ENCODE measurements around the gene BCO2.
"Not testable (repeated sequence)": the region's sequence is repeated elsewhere in the genome, so short reads cannot be mapped to it uniquely, and the experiment has no call there.

Gene BCO2

GRCh38 chr11:112166562-112166961, 8.8 kb upstream of the BCO2 start:
- DNase-seq (ENCODE audit: insufficient read length, low spot score), result no peak
- FAIRE-seq, result peak; percentile 9

- no peak for DNase-seq (ENCODE audit: insufficient read length, low spot score)
These were observed 8.2 kb upstream of the BCO2 start, which contains the start of gene TEX12 for GRCh38 chr11:112167145-112167544. TEX12 (plus strand) TSS chr11:112167372; CDS start chr11:112169269, 1,897 bp downstream.

DNA sequence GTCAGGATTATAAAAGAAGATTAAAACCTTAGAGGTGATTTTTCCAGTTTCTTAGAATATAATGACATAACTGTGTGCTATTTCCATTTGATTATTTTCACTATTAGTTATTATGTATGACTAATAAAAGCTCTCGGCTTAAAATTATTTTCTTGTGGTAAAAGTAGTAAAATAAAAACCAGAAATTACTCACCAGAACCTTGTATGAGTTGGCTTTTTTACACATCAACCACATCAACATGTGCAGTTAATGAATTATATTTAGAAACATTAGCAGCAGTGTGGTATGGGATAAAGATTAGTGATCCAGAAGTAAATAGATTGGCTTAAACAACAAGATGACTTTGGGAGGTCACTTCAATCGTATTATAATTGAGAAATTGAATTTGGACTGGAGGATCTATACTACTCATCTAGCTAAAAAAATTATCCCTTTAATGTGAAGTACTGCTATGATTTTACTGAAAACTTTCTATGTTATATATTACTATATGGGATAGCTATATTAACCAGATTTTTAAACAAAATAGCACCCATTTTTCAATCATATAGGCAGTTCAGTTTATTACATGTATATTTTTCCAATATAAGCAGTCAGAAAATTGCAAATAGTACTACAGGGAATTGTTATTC, 2.8 kb upstream of the BCO2 start:
- no peak for FAIRE-seq
- no peak for DNase-seq (ENCODE audit: insufficient read length, low spot score)

More at GRCh38 chr11:112167145-112167544, 8.2 kb upstream of the BCO2 start, which contains the start of gene TEX12:
- FAIRE-seq, result no peak

DNA sequence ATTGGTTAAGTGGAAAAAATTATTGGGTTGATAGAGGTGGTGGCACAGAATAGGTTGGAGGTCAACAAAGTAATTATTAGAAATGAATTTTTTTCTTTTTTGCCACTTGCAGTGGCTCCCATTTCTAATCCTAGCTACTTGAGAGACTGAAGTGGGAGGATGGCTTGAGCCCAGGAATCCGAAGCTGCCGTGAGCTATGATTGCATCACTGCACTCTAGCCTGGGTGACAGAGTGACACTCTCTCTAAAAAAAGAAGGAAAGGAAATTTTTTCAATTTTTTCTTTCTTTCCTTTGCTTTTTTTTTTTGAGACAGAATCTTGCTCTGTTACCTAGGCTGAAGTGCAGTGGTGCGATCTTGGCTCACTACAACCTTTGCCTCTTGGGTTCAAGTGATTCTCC, 2.2 kb upstream of the BCO2 start:
- no peak for FAIRE-seq
- no peak for DNase-seq (ENCODE audit: insufficient read length, low spot score)

DNA sequence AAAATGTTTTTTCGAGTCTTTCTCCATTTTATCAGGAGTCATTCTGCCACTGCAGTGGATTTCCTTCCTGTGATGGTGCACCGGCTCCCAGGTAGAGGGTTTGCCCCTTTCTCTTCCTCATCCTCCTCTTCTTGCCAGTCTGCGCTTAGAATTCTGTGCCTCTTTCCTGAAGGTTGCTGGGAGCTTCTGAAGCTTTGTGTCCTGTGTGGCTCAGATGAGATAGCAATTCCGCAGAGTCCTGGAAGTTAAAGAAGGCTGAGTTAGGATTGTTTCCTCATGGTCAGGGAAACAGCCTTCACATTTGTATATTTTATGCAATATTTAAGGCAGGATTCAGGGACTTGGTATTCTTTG, 264 bp downstream of the BCO2 start:
- no peak for DNase-seq (ENCODE audit: insufficient read length, low spot score)
- FAIRE-seq, result no peak

DNA sequence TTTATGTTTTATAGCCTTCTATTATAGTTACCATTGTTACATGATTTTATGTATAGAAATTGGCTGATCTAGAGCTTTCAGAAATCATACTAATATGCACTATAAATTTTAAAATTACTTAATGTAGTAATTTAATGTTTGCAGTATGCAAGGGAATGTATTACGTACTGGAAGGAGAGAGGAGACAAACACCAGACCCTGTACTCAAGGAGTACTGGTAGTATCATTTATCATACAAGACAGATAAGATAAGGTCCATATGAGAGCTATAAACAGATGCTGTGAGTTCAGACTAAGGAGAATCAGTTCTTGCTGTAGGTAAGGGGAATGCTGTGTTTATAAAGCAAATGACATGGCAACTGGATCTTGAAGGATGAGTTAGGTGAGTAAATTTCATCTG, 765 bp downstream of the BCO2 start:
- FAIRE-seq (peak; percentile 28), DNase-seq (ENCODE audit: insufficient read length, low spot score) (no peak)

GRCh38 chr11:112177589-112177988, 2.3 kb downstream of the BCO2 start:
- FAIRE-seq (no peak), DNase-seq (ENCODE audit: insufficient read length, low spot score) (no peak)

GRCh38 chr11:112178428-112178827, 3.1 kb downstream of the BCO2 start:
- no peak for FAIRE-seq

DNA sequence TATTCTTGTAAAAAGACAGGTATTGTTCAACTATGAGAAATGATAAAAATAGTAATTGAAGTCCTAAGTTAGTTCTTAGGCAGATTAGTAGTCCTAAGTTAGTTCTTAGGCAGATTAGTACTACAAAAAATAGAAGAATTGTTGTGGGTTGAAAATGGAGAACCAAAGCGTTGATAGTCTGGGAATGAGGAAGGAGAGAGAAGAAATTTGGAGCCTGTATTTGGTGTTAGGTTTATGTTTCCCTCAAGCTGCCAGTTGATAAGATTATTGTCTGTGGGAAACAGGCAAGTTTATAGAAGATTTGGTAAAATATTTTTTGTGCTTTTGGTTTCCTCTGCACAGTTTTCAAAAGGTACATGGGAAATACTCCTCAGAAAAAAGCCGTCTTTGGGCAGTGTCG, 3.6 kb downstream of the BCO2 start:
- no peak for DNase-seq (ENCODE audit: insufficient read length, low spot score)
- FAIRE-seq, result no peak

More at GRCh38 chr11:112178428-112178827, 3.1 kb downstream of the BCO2 start:
- no peak for DNase-seq (ENCODE audit: insufficient read length, low spot score)

DNA sequence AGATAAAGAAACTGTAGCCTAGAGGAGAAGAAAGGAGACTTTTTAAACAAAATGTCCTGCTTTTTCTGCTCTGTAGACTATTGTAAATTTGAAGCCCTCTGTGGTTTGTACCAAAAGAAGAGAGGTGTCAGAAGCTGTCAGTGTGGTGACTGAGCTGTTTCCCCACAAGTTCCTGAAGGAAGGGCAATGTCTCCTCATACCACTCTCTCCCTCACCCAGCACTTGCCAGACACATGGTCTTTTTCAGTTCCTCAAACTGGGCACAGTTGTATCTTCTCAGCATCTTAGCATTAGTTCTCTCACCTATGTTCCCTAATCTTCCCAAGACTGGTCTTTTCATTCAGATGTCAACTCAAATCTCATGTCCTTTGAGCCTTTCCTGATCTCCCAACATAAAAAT, 4.3 kb downstream of the BCO2 start:
- peak; percentile 67 for FAIRE-seq

GRCh38 chr11:112182867-112183266, 7.6 kb downstream of the BCO2 start:
- DNase-seq (ENCODE audit: insufficient read length, low spot score) (no peak), FAIRE-seq (no peak)

More for the DNA sequence above, 4.3 kb downstream of the BCO2 start:
- no peak for DNase-seq (ENCODE audit: insufficient read length, low spot score)

GRCh38 chr11:112185883-112186282, 10.6 kb downstream of the BCO2 start:
- no peak for DNase-seq (ENCODE audit: insufficient read length, low spot score)
- FAIRE-seq, result peak; percentile 55

- FAIRE-seq (no peak), DNase-seq (ENCODE audit: insufficient read length, low spot score) (no peak)
These were observed 11.0 kb downstream of the BCO2 start for GRCh38 chr11:112186304-112186703.

DNA sequence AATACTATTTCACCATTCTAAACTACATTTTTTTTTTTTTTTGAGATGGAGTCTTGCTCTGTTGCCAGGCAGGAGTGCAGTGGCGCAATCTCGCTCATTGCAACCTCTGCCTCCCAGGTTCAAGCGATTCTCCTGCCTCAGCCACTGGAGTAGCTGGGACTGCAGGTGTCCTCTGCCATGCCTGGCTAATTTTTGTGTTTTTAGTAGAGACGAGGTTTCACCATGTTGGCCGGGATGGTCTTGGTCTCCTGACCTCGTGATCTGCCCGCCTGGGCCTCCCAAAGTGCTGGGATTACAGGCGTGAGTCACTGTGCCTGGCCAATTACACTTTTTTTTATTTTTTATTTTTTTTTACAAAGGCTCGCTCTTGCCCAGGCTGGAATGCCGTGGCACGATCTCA, 19.8 kb downstream of the BCO2 start:
- DNase-seq (ENCODE audit: insufficient read length, low spot score); FAIRE-seq: not testable (repeated sequence)

DNA sequence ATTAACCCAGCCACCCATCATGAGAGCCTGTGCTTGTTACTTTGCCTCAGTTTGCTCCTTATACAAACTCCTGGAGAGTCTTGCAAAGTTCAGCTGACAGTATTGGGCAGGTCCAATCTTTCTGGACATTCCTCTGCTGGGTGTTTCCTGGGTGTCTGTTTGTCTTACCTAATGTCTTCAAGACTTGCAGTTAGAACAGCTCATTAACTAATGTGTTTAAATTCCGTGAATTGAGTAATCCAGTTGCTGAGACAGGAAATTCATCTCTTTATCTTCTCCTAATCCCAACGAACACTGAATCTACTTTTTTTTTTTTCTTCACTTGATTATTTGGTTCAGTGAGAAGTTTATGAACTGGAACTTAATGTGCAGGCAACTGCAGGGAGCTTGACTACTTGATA, 20.6 kb downstream of the BCO2 start:
- FAIRE-seq (no peak), DNase-seq (ENCODE audit: insufficient read length, low spot score) (no peak)

DNA sequence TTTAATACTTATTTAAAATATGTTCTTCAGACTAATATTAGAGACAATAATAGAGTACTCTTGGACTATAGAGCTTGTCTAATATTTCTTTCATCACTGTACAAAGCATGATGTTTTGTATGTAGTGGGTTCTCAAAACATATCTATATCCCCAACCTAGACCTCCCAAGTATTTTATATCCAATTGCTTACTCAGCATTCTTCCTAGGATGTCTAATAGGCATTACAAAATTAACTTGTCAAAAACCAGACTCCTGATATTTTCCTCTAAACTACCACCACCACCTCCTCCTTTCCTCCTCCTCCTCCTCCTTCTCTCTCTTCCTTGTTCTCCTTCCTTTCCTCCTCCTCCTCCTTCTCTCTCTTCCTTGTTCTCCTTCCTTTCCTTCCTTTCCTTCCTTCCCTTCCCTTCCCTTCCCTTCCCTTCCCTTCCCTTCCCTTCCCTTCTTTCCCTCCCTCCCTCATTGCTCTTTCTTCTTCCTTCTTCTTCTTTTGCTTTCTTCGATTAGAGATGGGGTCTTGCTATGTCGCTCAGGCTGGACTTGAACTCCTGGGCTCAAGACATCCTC, 21.3 kb downstream of the BCO2 start:
- DNase-seq (ENCODE audit: insufficient read length, low spot score), result no peak
- FAIRE-seq, result peak; percentile 85

DNA sequence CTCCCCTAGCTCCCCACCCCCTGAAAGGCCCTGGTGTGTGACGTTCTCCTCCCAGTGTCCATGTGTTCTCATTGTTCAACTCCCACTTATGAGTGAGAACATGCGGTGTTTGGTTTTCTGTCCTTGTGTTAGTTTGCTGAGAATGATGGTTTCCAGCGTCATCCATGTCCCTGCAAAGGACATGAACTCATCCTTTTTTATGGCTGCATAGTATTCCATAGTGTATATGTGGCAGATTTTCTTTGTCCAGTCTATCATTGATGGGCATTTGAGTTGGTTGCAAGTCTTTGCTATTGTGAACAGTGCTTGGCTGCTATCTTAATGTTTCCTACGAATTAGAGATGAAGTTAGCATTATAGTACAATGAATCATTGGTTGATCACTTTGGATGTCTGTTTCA, 23.8 kb downstream of the BCO2 start:
- not testable (repeated sequence) for DNase-seq (ENCODE audit: insufficient read length, low spot score); FAIRE-seq

DNA sequence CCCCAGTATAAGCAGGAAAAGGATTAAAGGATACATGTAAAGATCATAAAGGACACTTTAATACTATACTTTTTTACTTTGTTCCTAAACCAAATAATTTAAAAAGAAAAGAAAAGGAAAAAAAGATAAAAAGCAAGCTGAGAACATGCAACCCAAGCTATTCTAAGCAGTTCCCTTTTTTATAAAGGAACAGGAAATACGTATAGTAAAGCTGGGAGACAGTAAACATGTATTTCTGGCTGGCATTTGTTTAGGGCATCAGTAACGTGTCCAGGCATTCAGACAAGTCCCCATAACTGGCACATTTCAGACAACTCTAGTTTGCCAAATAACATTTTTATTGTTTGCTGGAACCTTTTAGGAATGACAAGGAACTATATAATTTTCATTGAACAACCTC, 24.9 kb downstream of the BCO2 start:
- FAIRE-seq, result no peak

GRCh38 chr11:112206071-112206470, 30.8 kb downstream of the BCO2 start:
- DNase-seq (ENCODE audit: insufficient read length, low spot score), result no peak
- FAIRE-seq, result no peak

More for the DNA sequence above, 24.9 kb downstream of the BCO2 start:
- DNase-seq (ENCODE audit: insufficient read length, low spot score), result no peak

DNA sequence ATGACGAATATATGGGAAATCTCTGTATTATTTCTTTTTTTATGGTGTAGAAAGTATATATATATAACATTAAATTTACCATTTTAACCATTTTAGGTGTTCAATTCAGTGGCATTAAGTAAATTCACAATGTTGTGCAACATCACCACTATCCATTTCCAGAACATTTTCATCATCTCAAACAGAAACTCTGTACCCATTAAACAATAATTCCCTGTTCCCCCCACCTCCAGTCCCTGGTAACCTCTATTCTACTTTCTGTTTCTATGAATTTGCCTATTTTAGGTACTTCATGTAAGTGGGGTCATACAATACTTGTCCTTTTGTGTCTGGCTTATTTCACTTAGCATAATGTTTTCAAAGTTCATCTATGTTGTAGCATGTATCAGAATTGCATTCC, 35.6 kb downstream of the BCO2 start:
- DNase-seq (ENCODE audit: insufficient read length, low spot score) (no peak), FAIRE-seq (peak; percentile 9)

DNA sequence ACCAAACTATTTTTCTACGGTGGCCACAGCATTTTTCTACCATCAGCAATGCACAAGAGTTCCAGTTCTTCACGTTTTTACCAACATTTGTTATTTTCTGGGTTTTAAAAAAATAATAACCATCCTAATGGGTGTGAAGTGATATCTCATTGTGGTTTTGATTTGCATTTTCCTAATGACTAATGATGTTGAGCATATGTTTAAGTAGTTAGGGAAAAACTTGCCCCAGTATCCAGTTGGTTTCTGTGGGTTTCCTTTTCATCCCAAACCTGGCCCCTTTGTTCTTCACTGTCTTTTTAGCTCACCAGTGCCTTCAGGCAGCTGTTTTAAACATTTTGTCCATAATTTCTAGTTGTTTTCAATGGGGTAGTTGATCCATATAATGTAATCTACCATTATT, 36.2 kb downstream of the BCO2 start:
- FAIRE-seq (no peak), DNase-seq (ENCODE audit: insufficient read length, low spot score) (no peak)

- peak; percentile 62 for FAIRE-seq
- no peak for DNase-seq (ENCODE audit: insufficient read length, low spot score)
These were observed 37.0 kb downstream of the BCO2 start for GRCh38 chr11:112212290-112212689.

DNA sequence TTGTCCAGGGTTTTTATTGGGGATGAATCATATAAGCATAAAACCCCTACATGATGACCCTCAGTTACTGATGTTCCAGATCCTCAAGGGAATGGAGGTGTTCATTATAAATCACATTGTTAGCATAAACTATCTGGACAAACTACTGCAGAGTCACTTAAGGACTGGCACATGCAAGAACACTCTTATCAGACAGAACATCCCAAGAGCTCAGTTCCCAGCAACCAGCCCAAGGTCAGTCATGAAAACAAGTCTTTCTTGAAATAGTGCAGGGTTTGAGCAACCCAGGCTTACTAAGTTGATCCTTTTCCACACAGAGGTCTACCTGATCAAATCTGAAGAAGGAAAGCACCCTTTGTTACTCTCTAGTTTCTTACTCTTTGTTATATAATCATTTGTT, 37.4 kb downstream of the BCO2 start:
- FAIRE-seq, result no peak
- DNase-seq (ENCODE audit: insufficient read length, low spot score), result no peak

All from HTR-8/SVneo (cell line).